GM12878 (cell line): Measurements from ENCODE around the gene SECTM1. TPM values are rescaled to one million over a fixed set of nuclear protein-coding genes. Genes with fewer than 3 reads are reported as not detected.

ENCODE experiments used
- ATAC-seq: fragments of 200-7000 bp; cut with Tn5 transposase; 3 replicates; pipeline ENCODE4 v1.9.1; 2020; ENCODE audit warnings: mild to moderate bottlenecking, moderate library complexity
- BruUV-seq: library from RNA; stranded (reverse); fragments of 400-500 nt; replicated peaks from 2 replicates; lab custom pipeline; 2021; lab: Mats Ljungman, UMichigan
- CTCF ChIA-PET: fragments of 300-600 bp; sonication (Branson Sonifier 250); formaldehyde crosslinking; extraction: SDS; loops from one replicate; lab custom pipeline; 2021; ENCODE audit warnings: inconsistent platforms; lab: Yijun Ruan, JAX
- POLR2A ChIA-PET: fragments of 350-600 bp; formaldehyde crosslinking; extraction: SDS; loops from one replicate; lab custom pipeline; 2021; ENCODE audit warnings: inconsistent platforms; lab: Charles Lee
- RAD21 ChIA-PET: fragments of 300-600 bp; sonication (Branson Sonifier 250); formaldehyde crosslinking; loops from one replicate; lab custom pipeline; 2023; ENCODE audit warnings: antibody characterized with exemption; ENCODE audit not compliant: unreplicated experiment; lab: Charles Lee
- SMC1A ChIA-PET: fragments of 300-600 bp; sonication (Branson Sonifier 250); formaldehyde crosslinking; loops from one replicate; lab custom pipeline; 2023; ENCODE audit not compliant: unreplicated experiment, uncharacterized antibody; lab: Charles Lee
- DNase-seq: peaks from one replicate; pipeline ENCODE4 v3.0.0-alpha.2; 2011; ENCODE audit warnings: low read depth, low spot score
- FAIRE-seq: peaks from 3 replicates; lab custom pipeline; 2011; peaks lifted over from hg19 to GRCh38; lab: Jason Lieb, UNC
- H2AFZ ChIP-seq: 2 replicates; pipeline ENCODE4 v1.6.0; 2011; ENCODE audit warnings: low read depth, low read length, control low read depth; ENCODE audit not compliant: control insufficient read depth
- H3K27ac ChIP-seq: 2 replicates; pipeline ENCODE4 v1.5.1; 2011; ENCODE audit warnings: control low read depth; ENCODE audit not compliant: control insufficient read depth, insufficient read depth
- H3K27me3 ChIP-seq, 2 experiments: replicated peaks in 1 of 2; 2 replicates each; pipeline versions ENCODE4 v1.6.0 to v1.6.1; 2011; ENCODE audit warnings: low read length in 1 of 2; ENCODE audit not compliant: control insufficient read depth in 2 of 2, insufficient read depth in 2 of 2
- H3K36me3 ChIP-seq, 2 experiments: 2 replicates each; pipeline ENCODE4 v1.5.1; 2011; ENCODE audit warnings: low read length in 1 of 2; ENCODE audit not compliant: control insufficient read depth in 2 of 2, insufficient read depth in 2 of 2
- H3K4me1 ChIP-seq: 2 replicates; pipeline ENCODE4 v1.6.1; 2011; ENCODE audit warnings: mild to moderate bottlenecking, low read length, moderate library complexity, mixed read lengths; ENCODE audit not compliant: control insufficient read depth, insufficient read depth
- H3K4me2 ChIP-seq: 2 replicates; pipeline ENCODE4 v1.6.0; 2011; ENCODE audit warnings: control low read depth; ENCODE audit not compliant: control insufficient read depth, insufficient read depth
- H3K4me3 ChIP-seq: fragments of 200-600 bp; sonication (generic); 2 replicates; pipeline ENCODE4 v1.5.1; 2016
- H3K79me2 ChIP-seq: 2 replicates; pipeline ENCODE4 v1.6.0; 2011; ENCODE audit warnings: low read length; ENCODE audit not compliant: control insufficient read depth, insufficient read depth
- H3K9ac ChIP-seq: 2 replicates; pipeline ENCODE4 v1.8.0; 2011; ENCODE audit warnings: low read length, control low read depth, mixed read lengths; ENCODE audit not compliant: control insufficient read depth, insufficient read depth
- H3K9me3 ChIP-seq: replicated peaks from 3 replicates; pipeline ENCODE4 v1.5.1; 2011; ENCODE audit warnings: mild to moderate bottlenecking, low read length; ENCODE audit not compliant: control insufficient read depth, insufficient read depth
- H4K20me1 ChIP-seq: 2 replicates; pipeline ENCODE4 v1.6.0; 2011; ENCODE audit not compliant: control insufficient read depth, insufficient read depth
- ATF7 ChIP-seq: fragments of 450-650 bp; IDR thresholded peaks from 2 replicates; pipeline ENCODE4 v1.6.1; 2016; ENCODE audit warnings: low read depth, mild to moderate bottlenecking
- BACH1 ChIP-seq: fragments of 450-650 bp; IDR thresholded peaks from 2 replicates; pipeline ENCODE4 v1.6.1; 2017; ENCODE audit warnings: mild to moderate bottlenecking, borderline replicate concordance
- EGR1 ChIP-seq, 2 experiments: IDR thresholded peaks; 1 replicate in 1 of 2; 2 replicates in 1 of 2; pipeline ENCODE4 v1.6.1; 2011 to 2012; ENCODE audit warnings: low read depth in 2 of 2, low read length in 2 of 2, borderline replicate concordance in 1 of 2, mild to moderate bottlenecking in 1 of 2, moderate library complexity in 1 of 2
- MYB ChIP-seq: fragments of 150-350 bp; IDR thresholded peaks from 2 replicates; pipeline ENCODE4 v1.6.1; 2014; ENCODE audit warnings: mild to moderate bottlenecking, low read depth, low read length, borderline replicate concordance
- MYC ChIP-seq: IDR thresholded peaks from 2 replicates; pipeline ENCODE4 v1.6.1; 2011; ENCODE audit warnings: mild to moderate bottlenecking, low read length, moderate library complexity, inconsistent platforms; ENCODE audit not compliant: insufficient read depth, insufficient replicate concordance, insufficient read length, severe bottlenecking
- YBX1 ChIP-seq: fragments of 450-650 bp; IDR thresholded peaks from 2 replicates; pipeline ENCODE4 v1.6.1; 2016; ENCODE audit warnings: antibody characterized with exemption
- WGBS: methylation state at CpG from one replicate; pipeline ENCODE4 v1.1.6; 2016; ENCODE audit warnings: low lambda C conversion rate; ENCODE audit not compliant: insufficient replicate concordance, insufficient coverage; ENCODE audit errors: missing lambda C conversion rate; 5-methylcytosine and 5-hydroxymethylcytosine counted together
- in situ Hi-C: fragments of 300-500 bp; cut with MboI; formaldehyde crosslinking; loops from 9 replicates; pipeline ENCODE4 v1.14.3; 2018; ENCODE audit warnings: mixed read lengths
- intact Hi-C: fragments of 100-400 bp; cut with micrococcal nuclease; formaldehyde crosslinking; loops from one replicate; pipeline ENCODE4 v1.14.2; 2022; ENCODE audit not compliant: unreplicated experiment
- polyA plus RNA-seq, 11 experiments: library from polyadenylated mRNA; depleted of rRNA in 4 of 11; unstranded in 6 of 11; stranded (reverse) in 5 of 11; fragments of >200 nt; fragmentation: Nextera tagmentation in 4 of 11; fragmentation: Illumina TruSeq in 1 of 11; extraction: Ambion mirVana in 4 of 11; extraction: Trizol in 1 of 11; gene quantifications; 1 replicate in 1 of 11; 2 replicates in 10 of 11; pipeline versions ENCODE4 v1.2.1 to v1.2.3, GENCODE V29; 2011 to 2016; ENCODE audit warnings: inconsistent platforms in 2 of 11, missing spikeins in 2 of 11, low read depth in 1 of 11
- total RNA-seq, 4 experiments: library from RNA; depleted of rRNA in 3 of 4; stranded (reverse); fragments of >200 nt in 3 of 4; fragmentation: Illumina TruSeq in 1 of 4; extraction: Trizol in 1 of 4; gene quantifications; 2 replicates each; pipeline versions ENCODE4 v1.2.1 to v1.2.3, GENCODE V29; 2013 to 2021
- TF ChIP-seq, protein P1 (sequence below), 3 experiments: IDR thresholded peaks in 2 of 3; conservative IDR thresholded peaks in 1 of 3; 2 replicates each; pipeline ENCODE4 v1.5.1; 2011; ENCODE audit warnings: low read depth in 3 of 3, low read length in 3 of 3, mild to moderate bottlenecking in 3 of 3, control low read depth in 2 of 3, moderate library complexity in 2 of 3, inconsistent platforms in 1 of 3, mixed read lengths in 1 of 3; ENCODE audit not compliant: control insufficient read depth in 2 of 3, insufficient read depth in 1 of 3; ENCODE audit errors: extremely low read depth in 1 of 3
- TF ChIP-seq, protein P2 (sequence below): fragments of 450-650 bp; IDR thresholded peaks from 2 replicates; pipeline ENCODE4 v1.6.1; 2016; ENCODE audit warnings: mild to moderate bottlenecking
- TF ChIP-seq, protein P3 (sequence below): fragments of 450-650 bp; IDR thresholded peaks from 2 replicates; pipeline ENCODE4 v1.6.1; 2018; ENCODE audit warnings: mild to moderate bottlenecking, low read depth, moderate library complexity; ENCODE audit not compliant: partially characterized antibody
- TF ChIP-seq, protein P4 (sequence below): IDR thresholded peaks from 2 replicates; pipeline ENCODE4 v1.6.1; 2011; ENCODE audit warnings: borderline replicate concordance, low read depth, mild to moderate bottlenecking, moderate library complexity, mixed read lengths, low read length; ENCODE audit not compliant: insufficient read depth; ENCODE audit errors: extremely low read length

The SECTM1 gene
- total and polyA plus RNA-seq, 10 of the 15 experiments (the other 5 are each of a cell fraction or from before 2014, with no cell fraction given): 0.10 to 0.13 (median 0.12) TPM; not detected in 7

DNA sequence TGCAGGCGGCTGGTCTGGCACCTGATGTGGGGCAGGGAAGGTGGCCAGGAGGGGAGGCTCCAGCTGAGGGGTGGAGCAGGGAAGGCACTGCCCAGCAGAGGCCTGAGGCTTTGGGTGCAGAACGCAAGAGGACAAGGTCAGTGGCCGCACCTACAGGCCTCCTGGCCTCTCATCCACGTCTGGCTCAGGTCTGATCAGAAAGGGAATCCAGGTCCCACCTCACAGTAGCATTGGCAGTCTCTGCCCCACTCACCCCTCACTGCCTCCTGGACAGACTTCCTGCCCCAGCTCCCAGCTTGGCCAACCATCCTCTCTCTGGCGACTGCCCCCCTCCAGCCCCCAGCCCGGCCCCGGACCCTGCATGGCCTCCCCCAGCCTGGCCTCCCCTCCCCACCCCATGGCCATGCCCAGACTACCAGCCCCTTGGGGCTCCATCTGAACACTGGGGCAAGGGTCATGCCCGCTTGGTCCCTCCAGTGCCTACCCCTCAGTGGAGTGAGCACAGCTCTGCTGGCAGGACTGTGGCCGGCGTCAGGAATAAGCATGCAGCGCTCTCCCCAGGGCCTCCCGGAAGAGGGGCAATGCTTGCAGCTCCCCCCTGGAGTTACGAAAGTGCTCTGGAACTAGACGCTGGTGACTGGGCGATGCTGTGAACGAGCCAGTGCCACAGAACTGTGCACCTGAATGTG lies 42.6 kb upstream of the SECTM1 start:
- no peak for TF ChIP-seq YBX1
- TF ChIP-seq MYB: no peak
- TF ChIP-seq MYC: no peak
- TF ChIP-seq, protein P1, sequence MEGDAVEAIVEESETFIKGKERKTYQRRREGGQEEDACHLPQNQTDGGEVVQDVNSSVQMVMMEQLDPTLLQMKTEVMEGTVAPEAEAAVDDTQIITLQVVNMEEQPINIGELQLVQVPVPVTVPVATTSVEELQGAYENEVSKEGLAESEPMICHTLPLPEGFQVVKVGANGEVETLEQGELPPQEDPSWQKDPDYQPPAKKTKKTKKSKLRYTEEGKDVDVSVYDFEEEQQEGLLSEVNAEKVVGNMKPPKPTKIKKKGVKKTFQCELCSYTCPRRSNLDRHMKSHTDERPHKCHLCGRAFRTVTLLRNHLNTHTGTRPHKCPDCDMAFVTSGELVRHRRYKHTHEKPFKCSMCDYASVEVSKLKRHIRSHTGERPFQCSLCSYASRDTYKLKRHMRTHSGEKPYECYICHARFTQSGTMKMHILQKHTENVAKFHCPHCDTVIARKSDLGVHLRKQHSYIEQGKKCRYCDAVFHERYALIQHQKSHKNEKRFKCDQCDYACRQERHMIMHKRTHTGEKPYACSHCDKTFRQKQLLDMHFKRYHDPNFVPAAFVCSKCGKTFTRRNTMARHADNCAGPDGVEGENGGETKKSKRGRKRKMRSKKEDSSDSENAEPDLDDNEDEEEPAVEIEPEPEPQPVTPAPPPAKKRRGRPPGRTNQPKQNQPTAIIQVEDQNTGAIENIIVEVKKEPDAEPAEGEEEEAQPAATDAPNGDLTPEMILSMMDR (IDR thresholded peaks at IDR 0.05 in 2 of 3, conservative IDR thresholded peaks at IDR 0.05 in 1 of 3; ENCODE audit: control insufficient read depth in 2 of 3, extremely low read depth in 1 of 3, insufficient read depth in 1 of 3, low read depth in 3 of 3, low read length in 3 of 3): no peak
- no peak for TF ChIP-seq EGR1 (IDR thresholded peaks at IDR 0.05; ENCODE audit: borderline replicate concordance in 1 of 2, low read depth in 2 of 2, low read length in 2 of 2)
- no peak for TF ChIP-seq BACH1
- TF ChIP-seq, protein P2, sequence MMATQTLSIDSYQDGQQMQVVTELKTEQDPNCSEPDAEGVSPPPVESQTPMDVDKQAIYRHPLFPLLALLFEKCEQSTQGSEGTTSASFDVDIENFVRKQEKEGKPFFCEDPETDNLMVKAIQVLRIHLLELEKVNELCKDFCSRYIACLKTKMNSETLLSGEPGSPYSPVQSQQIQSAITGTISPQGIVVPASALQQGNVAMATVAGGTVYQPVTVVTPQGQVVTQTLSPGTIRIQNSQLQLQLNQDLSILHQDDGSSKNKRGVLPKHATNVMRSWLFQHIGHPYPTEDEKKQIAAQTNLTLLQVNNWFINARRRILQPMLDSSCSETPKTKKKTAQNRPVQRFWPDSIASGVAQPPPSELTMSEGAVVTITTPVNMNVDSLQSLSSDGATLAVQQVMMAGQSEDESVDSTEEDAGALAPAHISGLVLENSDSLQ: no peak
- TF ChIP-seq, protein P3, sequence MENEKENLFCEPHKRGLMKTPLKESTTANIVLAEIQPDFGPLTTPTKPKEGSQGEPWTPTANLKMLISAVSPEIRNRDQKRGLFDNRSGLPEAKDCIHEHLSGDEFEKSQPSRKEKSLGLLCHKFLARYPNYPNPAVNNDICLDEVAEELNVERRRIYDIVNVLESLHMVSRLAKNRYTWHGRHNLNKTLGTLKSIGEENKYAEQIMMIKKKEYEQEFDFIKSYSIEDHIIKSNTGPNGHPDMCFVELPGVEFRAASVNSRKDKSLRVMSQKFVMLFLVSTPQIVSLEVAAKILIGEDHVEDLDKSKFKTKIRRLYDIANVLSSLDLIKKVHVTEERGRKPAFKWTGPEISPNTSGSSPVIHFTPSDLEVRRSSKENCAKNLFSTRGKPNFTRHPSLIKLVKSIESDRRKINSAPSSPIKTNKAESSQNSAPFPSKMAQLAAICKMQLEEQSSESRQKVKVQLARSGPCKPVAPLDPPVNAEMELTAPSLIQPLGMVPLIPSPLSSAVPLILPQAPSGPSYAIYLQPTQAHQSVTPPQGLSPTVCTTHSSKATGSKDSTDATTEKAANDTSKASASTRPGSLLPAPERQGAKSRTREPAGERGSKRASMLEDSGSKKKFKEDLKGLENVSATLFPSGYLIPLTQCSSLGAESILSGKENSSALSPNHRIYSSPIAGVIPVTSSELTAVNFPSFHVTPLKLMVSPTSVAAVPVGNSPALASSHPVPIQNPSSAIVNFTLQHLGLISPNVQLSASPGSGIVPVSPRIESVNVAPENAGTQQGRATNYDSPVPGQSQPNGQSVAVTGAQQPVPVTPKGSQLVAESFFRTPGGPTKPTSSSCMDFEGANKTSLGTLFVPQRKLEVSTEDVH: no peak
- TF ChIP-seq, protein P4, sequence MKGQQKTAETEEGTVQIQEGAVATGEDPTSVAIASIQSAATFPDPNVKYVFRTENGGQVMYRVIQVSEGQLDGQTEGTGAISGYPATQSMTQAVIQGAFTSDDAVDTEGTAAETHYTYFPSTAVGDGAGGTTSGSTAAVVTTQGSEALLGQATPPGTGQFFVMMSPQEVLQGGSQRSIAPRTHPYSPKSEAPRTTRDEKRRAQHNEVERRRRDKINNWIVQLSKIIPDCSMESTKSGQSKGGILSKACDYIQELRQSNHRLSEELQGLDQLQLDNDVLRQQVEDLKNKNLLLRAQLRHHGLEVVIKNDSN: no peak
- TF ChIP-seq ATF7: no peak
- TF ChIP-seq, all 136 proteins: peak for 0
- no peaks in the 10 kb centered on the region for H3K79me2 ChIP-seq
- no peak overlapping the region for H3K4me2 ChIP-seq
- ChIA-PET RAD21 (interaction anchor here (1.0 kb wide), 1 partner anchor 23 kb away, joined by 5 read pairs; no protein-coding TSS in a partner anchor), CTCF (no interaction called here), POLR2A (no interaction called here), SMC1A (no interaction called here)
- H3K36me3 ChIP-seq: no peaks in the 10 kb centered on the region
- no TSS peak for BruUV-seq
- ATAC-seq (no peak; the same call in 2 of the 3 replicates), FAIRE-seq (no peak), DNase-seq (no peak)
- in situ Hi-C loops: no loop called here
- H4K20me1 ChIP-seq: no peaks in the 10 kb centered on the region
- intact Hi-C loops: no loop called here
- WGBS: 46% methylated on average over 13 of the region's 16 CpGs
- H3K4me1 ChIP-seq: peaks cover 6% of the 10 kb centered on the region
- no peaks in the 10 kb centered on the region for H3K9me3 ChIP-seq
- no peak overlapping the region for H3K4me3 ChIP-seq
- peaks cover 0 to 4% of the 10 kb centered on the region in 2 experiments; a peak in 2 of 4 replicates for H3K27me3 ChIP-seq
- H3K9ac ChIP-seq: no peak overlapping the region
- H3K27ac ChIP-seq: no peak overlapping the region
- no peak overlapping the region for H2AFZ ChIP-seq
